MG63 (cell line): ENCODE measurements around the gene PLPP3. TPM values are rescaled to one million over a fixed set of nuclear protein-coding genes. Genes with fewer than 3 reads are reported as not detected.
"Not testable (repeated sequence)": the region's sequence is repeated elsewhere in the genome, so short reads cannot be mapped to it uniquely, and the experiment has no call there.

Experiments
- DNase-seq: peaks from one replicate; pipeline ENCODE4 v3.0.0-alpha.2; 2020
- H3K27me3 ChIP-seq: fragments of 250-450 bp; sonication (Bioruptor Pico); 2 replicates; pipeline ENCODE4 v1.5.1; 2020; ENCODE audit warnings: mild to moderate bottlenecking, moderate library complexity
- H3K36me3 ChIP-seq: fragments of 250-450 bp; sonication (Bioruptor Pico); 2 replicates; pipeline ENCODE4 v1.5.1; 2020; ENCODE audit warnings: mild to moderate bottlenecking, moderate library complexity
- H3K4me3 ChIP-seq: fragments of 250-450 bp; sonication (Bioruptor Pico); 2 replicates; pipeline ENCODE4 v1.5.1; 2020; ENCODE audit warnings: mild to moderate bottlenecking, moderate library complexity
- H3K9me3 ChIP-seq: fragments of 250-450 bp; sonication (Bioruptor Pico); 2 replicates; pipeline ENCODE4 v1.5.1; 2020; ENCODE audit warnings: mild to moderate bottlenecking, moderate library complexity
- total RNA-seq: library from RNA; depleted of rRNA; stranded (reverse); fragments of >200 nt; shearing (Covaris generic); gene quantifications from 2 replicates; pipeline ENCODE4 v1.2.3, GENCODE V29; 2014; ENCODE audit warnings: low replicate concordance; rRNA removed

The PLPP3 gene
- 24.3 and 25.7 TPM in 2 replicates for total RNA-seq

DNA sequence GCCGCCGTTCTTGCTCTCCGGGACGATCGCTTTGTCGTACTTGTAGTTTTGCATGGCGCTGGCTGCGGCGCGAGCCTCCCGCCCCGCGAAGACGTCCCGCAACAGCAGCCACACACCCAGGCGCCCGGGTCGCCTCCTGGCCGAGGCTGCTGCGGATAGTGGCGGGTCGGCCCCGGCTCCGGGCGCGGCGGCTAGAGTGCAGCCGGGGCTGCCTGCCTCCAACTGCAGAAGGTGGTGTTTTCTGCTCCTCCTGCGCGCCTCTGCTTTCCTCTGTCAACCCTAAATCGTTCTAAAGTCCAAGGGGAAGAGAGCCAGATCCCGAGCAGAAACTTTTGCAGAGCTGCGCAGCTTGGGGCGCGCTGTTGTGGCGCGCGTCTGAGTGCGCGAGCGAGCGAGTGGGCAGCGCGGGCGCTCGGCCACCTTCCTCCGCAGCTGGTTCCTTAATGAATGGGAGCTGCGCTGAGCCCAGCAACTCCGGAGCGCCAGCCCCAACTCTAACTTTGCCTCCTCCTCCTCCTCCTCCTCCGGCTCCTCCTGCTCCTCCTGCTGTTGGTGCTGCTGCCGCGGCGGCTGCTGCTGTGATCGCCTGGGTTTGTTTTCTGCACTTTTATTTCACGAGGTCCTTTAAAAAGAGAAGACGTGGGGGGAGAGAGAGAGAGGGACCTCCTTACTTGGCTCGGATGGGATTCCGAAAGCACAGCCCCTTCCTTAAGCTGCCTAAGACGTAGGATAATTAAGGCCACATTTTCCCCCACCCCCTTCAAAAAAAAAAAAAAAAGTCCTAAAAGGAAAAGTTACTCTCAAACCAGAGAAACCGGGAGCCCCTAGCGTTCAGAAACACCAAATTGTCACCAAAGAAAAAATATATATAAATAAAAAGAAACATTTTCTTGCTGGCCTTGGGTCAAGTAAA, at the start of gene PLPP3:
PLPP3 (minus strand) TSS at position 601 of the 913 bp plus-strand sequence; CDS start at position 54, 547 bp downstream.
- Histone ChIP-seq H3K36me3 (peaks cover 5% of the 10 kb centered on the region), H3K4me3 (peak within 1 kb of the TSS; percentile 74), H3K27me3 (no peaks in the 10 kb centered on the region), H3K9me3 (no peaks in the 10 kb centered on the region)
- DNase-seq = peak; percentile 93

DNA sequence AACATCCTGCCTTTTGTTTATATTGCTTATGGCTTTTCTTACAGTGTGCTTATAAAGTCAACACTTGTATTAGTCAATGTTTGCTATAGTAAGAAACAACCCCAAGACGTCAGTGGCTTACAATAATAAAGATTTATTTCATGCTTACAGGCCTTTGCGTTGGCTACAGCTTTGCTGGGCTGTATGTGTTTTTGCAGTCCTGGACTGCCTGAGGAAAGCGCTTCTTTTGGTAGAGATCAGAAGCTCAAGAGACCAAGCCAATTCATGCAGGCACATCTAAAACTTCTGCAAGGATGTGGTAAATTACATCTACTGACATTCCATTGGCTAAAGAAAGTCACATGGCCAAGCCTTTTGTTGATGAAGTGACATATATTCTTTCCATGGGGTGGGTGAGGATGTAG, 48.3 kb upstream of the PLPP3 start:
- no peak overlapping the region for H3K4me3 ChIP-seq
- DNase-seq = peak; percentile 7
- no peaks in the 10 kb centered on the region for H3K36me3 ChIP-seq
- no peaks in the 10 kb centered on the region for H3K27me3 ChIP-seq
- H3K9me3 ChIP-seq = no peaks in the 10 kb centered on the region

DNA sequence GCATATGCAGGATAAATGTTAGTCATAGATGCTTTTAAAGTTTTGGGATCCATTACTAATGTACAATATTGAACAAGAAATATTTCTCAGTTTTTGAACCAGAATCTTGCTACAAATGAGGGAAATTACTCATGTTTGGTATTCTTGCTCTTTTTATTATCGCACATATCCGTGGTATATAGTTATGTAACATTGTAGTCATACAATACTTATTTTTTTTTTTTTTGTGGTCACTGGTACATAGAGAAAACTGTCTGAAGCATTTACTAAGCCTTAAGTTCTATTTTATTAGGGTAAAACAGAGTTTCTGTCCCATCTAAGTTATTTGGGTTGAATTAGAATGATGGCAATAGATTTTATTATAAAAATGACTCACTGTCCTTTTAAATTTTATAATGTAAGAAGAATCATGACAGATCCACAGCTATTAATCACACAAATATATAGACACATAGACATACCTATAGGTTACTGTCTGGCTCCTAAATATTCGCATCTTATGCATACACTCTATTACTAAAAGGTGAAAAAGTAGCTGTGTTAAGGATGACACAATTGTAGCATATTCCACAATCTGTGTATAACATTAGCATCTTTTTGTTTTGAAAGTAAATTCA, 47.8 kb upstream of the PLPP3 start:
- DNase-seq = no peak
- Histone ChIP-seq H3K36me3 (no peaks in the 10 kb centered on the region), H3K9me3 (no peaks in the 10 kb centered on the region), H3K27me3 (no peaks in the 10 kb centered on the region), H3K4me3 (no peak overlapping the region)

DNA sequence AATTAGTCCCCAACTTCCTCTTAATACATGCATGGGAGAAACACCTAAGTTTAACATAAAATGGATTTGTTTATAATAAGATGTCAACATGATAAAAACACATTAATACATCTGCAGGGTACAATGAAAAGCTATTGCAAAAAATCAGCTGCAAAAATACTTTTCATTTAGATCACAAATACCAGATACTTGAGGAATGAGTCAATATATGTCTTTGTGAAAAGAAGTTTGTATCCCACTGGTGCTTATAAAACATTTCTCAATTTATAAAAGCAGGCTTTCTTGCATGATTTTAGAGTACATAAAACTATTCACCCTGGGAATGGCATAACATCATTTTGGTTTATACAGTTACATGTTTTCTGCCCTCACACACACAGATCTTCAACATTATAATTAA, 47.2 kb upstream of the PLPP3 start:
- Histone ChIP-seq H3K4me3 (no peak overlapping the region), H3K27me3 (no peaks in the 10 kb centered on the region), H3K36me3 (no peaks in the 10 kb centered on the region), H3K9me3 (no peaks in the 10 kb centered on the region)
- no peak for DNase-seq

DNA sequence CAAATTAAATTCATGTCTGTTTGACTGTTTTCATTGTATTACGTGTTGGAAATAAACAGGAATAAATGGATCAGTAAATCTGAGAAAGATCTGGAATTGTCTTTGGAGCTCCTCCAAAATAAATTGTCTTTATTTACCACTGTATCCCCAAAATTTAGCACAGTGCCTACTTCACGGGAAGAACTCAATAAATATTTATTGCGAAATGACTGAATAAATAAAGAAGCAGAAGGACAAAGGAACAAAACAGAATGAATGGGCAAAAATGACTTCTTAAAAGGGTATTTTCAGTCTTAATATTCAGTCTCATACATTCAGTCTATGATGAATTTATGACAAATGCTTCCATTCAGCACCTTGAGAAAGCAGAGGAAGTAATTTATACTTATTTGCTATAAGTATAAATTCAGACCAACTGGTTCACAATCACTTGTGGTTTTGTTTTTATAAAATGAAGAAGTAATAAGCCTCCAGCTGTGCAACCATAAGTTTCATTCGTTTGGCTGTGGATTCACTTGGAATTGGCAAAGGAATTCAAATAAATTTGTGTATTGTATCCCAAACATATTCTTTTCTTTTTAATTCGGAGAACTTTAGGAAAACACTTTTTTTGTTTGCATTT, 46.6 kb upstream of the PLPP3 start:
- H3K27me3 ChIP-seq = no peaks in the 10 kb centered on the region

DNA sequence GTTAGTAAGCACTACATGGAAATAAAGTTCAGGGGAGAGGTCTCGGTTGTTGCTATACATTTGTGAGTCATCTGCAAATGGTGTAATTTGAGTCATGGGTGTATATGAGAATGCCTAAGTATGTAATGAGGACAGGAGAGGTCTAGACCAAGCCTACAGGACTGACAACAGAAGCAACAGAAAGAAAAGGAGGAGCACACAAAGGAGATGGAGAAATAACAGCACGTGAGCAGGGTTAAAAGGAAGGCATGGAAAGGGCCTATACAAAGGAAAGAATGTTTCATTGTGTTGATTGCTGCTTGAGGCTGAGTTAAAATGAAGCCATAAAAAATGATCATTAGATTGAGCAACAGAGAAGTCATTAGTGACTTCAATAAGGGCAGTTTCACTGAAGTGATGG, 37.8 kb upstream of the PLPP3 start:
- no peaks in the 10 kb centered on the region for H3K36me3 ChIP-seq
- H3K4me3 ChIP-seq = no peak overlapping the region
- H3K9me3 ChIP-seq = no peaks in the 10 kb centered on the region
- DNase-seq = no peak
- no peaks in the 10 kb centered on the region for H3K27me3 ChIP-seq

More for the DNA sequence above, 46.6 kb upstream of the PLPP3 start:
- Histone ChIP-seq H3K36me3 (no peaks in the 10 kb centered on the region), H3K4me3 (no peak overlapping the region), H3K9me3 (no peaks in the 10 kb centered on the region)
- DNase-seq = no peak

DNA sequence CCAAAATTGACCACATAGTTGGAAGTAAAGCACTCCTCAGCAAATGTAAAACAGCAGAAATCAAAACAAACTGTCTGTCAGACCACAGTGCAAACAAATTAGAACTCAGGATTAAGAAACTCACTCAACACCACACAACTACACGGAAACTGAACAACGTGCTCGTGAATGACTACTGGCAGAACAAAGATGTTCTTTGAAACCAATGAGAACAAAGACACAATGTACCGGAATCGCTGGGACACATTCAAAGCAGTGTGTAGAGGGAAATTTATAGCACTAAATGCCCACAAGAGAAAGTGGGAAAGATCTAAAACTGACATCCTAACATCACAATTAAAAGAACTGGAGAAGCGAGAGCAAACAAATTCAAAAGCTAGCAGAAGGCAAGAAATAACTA, 31.4 kb upstream of the PLPP3 start:
- H3K27me3 ChIP-seq, H3K4me3 ChIP-seq, H3K9me3 ChIP-seq, H3K36me3 ChIP-seq, DNase-seq: not testable (repeated sequence)

DNA sequence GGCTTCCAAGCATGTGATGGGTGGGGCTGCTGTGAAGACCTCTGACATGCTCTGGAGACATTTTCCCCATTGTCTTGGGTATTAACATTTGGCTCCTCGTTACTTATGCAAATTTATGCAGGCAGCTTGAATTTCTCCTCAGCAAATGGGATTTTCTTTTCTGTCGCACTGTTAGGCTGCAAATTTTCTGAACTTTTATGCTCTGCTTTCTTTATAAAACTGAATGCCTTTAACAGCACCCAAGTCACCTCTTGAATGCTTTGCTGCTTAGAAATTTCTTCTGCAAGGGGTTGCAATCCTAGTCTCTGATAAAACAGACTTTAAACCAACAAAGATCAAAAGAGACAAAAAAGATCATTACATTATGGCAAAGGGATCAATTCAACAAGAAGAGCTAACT, 30.7 kb upstream of the PLPP3 start:
- H3K36me3 ChIP-seq, H3K4me3 ChIP-seq, H3K27me3 ChIP-seq, H3K9me3 ChIP-seq, DNase-seq: not testable (repeated sequence)

DNA sequence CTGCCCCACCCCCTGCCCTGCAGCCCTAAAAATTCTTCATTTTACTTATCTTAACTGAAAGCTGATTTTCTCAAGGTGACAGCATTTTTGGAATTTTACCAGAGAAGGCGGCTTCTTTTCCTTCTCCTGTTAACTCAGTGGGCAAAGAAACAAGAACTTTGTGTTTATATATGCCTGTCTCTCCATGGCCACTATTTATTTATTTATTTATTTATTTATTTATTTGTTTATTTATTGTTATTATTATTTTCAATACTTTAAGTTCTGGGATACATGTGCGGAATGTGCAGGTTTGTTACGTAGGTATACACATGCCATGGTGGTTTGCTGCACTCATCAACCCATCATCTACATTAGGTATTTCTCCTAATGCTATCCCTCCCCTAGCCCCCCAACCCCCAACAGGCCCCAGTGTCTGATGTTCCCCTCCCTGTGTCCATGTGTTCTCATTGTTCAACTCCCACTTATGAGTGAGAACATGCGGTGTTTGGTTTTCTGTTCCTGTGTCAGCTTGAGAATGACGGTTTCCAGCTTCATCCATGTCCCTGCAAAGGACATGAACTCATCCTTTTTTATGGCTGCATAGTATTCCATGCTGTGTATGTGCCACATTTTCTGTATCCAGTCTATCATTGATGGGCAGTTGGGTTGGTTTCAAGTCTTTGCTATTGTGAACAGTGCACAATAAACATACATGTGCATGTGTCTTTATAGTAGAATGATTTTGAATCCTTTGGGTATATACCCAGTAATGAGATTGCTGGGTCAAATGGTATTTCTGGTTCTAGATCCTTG, 16.2 kb upstream of the PLPP3 start:
- H3K9me3 ChIP-seq, H3K27me3 ChIP-seq, DNase-seq, H3K36me3 ChIP-seq, H3K4me3 ChIP-seq: not testable (repeated sequence)

DNA sequence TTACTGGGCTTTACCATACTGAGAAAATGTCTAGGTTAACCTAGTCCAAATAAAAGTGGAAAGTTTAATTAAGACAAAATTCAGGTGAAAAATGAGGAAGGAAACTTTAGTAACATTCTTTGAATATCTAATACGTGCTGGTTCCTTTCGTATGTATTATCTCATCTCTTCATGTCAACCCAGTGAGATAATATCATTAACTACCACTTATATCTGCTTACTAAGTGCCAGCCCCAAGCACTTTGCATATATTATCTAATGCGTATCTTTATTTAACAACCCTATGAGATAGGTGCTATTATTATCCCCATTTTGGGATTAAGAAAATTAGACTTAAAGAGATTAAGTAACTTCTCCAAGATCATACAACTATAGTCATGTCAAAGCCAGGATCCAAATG, 12.5 kb upstream of the PLPP3 start:
- Histone ChIP-seq H3K9me3 (no peaks in the 10 kb centered on the region; the same call in 1 of the 2 replicates), H3K36me3 (no peaks in the 10 kb centered on the region), H3K4me3 (no peak overlapping the region), H3K27me3 (no peaks in the 10 kb centered on the region)
- no peak for DNase-seq

DNA sequence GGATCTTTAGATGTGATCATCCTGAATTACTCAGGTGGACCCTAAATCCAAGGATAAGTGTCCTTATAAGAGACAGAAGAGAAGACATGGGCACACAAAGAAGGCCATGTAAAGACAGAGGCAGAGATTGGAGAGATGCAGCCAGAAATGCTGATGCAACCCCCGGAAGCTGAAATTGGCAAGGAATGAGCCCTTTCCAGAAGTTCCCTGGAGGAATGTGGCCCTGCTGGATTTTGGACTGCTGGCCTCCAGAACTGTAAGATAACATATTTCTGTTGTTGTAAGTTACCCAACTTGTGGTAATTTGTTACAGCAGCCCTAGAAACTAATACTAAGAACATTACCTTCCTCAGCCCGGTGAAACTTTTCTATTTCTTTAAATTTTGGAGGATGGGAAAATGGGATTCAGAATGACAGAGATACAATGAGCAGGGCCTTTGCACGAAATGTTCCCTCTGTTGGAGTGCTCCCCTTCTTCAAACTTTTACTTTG, 11.2 kb upstream of the PLPP3 start:
- no peaks in the 10 kb centered on the region for H3K9me3 ChIP-seq
- DNase-seq = peak; percentile 19
- H3K36me3 ChIP-seq = no peaks in the 10 kb centered on the region
- no peaks in the 10 kb centered on the region for H3K27me3 ChIP-seq
- no peak overlapping the region for H3K4me3 ChIP-seq

DNA sequence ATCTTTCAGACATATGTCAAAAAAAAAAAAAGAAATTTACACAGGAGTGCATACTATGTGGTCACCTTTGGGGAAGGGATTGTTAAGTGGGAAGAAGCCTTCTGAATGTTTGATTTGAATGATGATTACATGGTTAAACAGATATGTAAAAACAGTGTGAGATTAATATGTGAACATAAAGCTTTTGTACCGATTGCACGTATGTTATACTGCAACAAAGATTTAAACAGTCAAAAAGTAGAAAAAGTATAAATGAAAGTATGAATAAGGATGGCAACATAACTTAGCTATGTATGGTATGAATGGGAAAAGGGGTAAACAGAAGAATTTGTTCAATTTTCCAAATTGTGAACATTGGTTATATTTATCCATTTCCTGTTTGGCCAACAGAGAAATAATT, 10.0 kb upstream of the PLPP3 start:
- H3K27me3 ChIP-seq = no peaks in the 10 kb centered on the region
- no peak overlapping the region for H3K4me3 ChIP-seq
- H3K9me3 ChIP-seq = no peaks in the 10 kb centered on the region
- H3K36me3 ChIP-seq = no peaks in the 10 kb centered on the region
- no peak for DNase-seq

DNA sequence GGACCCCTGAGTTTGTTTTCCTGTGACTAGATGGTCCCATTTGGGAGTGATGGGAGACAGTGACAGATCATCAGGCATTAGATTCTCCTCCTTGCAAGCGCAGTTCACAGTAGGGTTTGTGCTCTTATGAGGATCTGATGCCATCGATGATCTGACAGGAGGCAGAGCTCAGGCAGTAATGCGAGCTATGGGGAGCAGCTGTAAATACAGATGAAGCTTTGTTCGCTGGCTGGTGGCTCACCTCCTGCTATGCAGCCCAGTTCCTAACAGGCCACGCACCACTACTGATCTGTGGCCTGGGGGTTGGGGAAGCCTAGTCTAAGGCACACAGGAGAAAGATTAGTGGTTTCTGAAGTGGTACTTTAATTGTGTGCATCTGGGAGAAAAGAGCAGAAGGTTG, 7.1 kb upstream of the PLPP3 start:
- Histone ChIP-seq H3K4me3 (no peak overlapping the region), H3K27me3 (no peaks in the 10 kb centered on the region), H3K36me3 (no peaks in the 10 kb centered on the region), H3K9me3 (no peaks in the 10 kb centered on the region)
- no peak for DNase-seq

DNA sequence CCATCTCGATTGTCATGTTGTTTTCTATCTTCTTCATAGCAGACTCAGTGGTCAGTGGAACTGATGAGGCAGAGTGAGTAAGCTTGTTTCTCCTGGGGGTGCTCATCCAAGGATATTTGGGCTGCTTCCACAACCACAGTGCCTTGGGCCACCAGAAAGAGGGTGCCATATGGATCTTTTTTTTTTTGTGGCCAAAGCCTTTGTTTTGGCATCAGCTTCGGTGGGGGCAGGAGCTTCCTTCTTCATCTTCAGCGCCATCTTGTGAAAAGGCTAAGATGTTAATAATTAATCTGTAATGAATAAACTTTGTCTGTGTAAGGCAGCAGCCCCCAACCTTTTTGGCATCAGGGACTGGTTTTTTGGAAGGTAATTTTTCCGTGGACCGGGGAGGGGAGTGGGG, 6.6 kb upstream of the PLPP3 start:
- Histone ChIP-seq H3K36me3 (no peaks in the 10 kb centered on the region), H3K9me3 (no peaks in the 10 kb centered on the region), H3K4me3 (no peak overlapping the region), H3K27me3 (no peaks in the 10 kb centered on the region)
- no peak for DNase-seq

DNA sequence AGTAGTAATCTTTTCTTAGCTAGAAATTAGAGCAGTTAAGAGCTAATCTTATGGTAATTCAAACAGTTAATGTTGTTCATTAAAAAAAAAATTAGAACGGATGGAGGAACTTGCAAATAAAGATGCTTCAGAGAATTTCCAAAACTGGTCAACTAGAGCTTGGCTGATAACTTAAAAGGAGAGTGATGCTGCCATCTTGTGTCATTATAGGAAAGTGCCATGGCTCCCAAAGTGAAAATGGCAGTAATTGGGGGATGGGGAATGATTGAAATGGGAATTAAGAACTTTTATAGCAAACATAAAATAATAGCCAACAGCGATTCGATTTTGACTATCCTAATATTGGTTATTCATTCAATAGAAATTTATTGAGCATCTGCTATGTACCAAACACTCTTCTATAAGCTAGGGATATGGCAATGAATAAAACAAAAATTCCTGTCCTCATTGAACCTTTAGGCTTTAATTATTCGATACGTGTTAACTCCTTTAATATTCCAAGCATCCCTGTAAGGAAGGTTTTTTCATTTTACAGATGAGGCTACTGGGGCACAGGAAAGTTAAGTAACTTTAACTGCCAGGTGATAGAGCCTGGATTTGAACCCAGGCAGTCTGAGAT, 5.7 kb upstream of the PLPP3 start:
- DNase-seq = no peak
- no peaks in the 10 kb centered on the region for H3K9me3 ChIP-seq
- no peaks in the 10 kb centered on the region for H3K36me3 ChIP-seq
- H3K4me3 ChIP-seq = no peak overlapping the region
- no peaks in the 10 kb centered on the region for H3K27me3 ChIP-seq

DNA sequence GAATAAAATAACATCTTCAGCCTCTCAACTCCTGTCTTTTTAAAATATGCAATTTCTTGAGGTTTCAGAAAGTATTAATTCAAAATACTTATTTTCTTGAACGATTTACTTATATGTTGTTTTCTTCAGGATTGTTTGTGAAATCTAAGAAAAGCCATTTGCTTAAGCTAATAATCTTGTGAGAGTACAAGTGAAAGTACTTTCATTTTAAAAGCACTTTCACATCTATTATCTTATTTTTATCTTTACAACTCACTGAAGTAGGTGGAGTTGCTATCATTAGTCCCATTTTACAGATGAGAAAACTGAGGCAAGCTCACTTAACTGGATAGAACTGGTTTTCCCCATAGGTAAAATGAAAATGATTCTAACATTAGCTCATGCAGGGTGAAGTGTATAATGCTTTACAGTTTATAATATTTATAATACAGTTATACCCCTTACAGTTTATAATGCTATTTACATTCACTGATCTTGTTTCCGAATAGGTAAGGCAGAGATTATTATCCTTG, 4.7 kb upstream of the PLPP3 start:
- H3K27me3 ChIP-seq = no peaks in the 10 kb centered on the region
- H3K4me3 ChIP-seq = no peak overlapping the region
- H3K36me3 ChIP-seq = no peaks in the 10 kb centered on the region
- no peak for DNase-seq
- H3K9me3 ChIP-seq = no peaks in the 10 kb centered on the region
